SHP77 (cell line): ENCODE data around the gene FSHR.

Experiments
- DNase-seq, 2 experiments: peaks; one replicate each; lab custom pipeline; 2025; lab: John Stamatoyannopoulos, UW

The FSHR gene

DNA sequence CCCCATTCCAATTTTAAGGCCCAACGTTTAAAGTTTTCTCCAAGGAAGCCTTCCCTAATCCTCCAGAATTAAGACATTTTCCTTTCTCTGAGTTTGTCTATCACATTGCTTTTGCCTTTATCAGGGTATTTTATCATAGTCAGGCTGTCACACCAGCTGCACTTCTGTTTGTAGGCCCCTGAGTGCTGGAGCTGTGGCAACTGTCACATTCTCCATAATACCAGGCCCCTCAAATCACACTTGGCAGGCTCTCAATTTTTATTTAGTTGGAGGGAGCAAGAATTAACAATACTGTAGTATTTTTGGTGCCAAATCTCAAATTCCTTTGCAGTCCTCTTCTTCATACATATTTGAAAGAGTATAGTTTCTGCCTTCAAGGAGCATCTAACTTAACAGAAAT, 122.2 kb downstream of the FSHR start:
- no peak for DNase-seq

DNA sequence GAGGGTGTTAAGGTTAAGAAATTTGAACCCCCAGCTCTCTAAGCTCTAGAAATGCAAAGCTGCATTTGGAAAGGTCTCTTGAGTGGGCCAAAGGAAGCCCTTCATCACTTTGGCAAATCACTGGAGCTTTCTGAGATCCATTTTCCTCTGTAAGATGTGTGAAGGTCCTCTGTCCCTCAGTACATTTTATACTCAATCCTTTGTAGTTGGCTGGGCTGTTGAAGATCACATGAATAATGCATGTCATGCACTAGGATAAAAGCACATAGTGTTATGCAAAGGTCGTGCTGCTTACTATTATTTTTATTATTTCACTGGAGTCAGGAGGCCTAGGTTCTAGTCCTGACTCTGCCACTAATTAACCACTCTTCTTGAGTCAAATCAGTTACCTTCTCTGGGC, 124.9 kb downstream of the FSHR start:
- no peak for DNase-seq

DNA sequence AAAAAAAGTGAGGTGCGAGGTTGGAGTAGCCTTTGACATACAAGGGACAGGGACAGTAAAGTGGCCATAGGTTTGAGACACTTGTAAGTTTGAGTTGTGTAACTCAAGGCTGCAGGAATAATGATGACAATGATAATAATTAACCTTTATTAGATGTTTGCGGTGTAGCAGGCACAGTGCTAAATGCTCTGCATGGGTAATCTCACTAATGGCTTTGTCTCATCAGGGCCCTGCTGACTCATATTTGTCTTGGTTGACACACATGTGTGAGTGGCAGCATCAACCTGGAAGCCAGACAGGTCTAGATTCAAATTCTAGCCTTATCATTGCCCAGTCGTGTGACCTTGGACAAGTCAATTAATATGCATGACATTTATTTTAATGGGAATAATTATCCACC, 126.2 kb downstream of the FSHR start:
- DNase-seq, result no peak

DNA sequence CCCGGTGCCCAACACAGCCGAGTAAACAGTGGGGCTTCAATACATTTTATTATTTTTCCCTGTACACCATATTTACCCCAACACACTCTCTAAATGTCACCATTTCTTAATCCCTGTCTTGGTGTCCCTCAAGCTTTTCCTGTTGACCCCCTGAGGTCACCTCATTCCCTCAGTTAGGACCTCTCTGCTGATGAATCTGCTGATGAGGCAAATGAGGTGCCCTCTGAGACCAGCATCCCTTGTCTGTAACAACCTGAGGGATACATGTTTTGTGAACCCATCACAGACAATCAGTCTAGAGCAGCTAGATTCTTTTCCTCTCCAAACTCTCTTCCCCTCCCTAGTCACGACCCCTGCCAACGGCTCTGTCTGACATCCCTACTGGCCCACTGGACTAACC, 127.6 kb downstream of the FSHR start:
- DNase-seq, result no peak

DNA sequence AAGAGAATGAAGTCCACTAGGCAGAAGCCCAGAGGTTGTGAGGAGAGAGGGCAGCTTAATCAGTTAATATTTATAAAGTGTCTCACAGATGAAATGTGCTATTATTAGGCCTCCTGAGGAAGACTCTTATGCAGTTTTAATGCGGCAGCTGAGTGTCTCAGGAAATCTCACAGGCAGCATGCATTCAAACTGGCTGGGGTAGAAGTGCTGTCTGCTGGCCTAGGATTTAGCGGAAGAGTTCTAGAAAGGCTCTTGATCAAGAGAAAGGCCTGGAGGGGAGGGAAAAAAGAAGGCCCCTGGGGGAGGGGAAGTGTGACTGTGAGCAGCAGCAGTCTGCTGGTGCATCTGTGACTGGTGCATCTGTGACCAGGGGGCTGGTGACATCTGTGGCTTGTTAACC, 133.0 kb downstream of the FSHR start:
- DNase-seq, result no peak

DNA sequence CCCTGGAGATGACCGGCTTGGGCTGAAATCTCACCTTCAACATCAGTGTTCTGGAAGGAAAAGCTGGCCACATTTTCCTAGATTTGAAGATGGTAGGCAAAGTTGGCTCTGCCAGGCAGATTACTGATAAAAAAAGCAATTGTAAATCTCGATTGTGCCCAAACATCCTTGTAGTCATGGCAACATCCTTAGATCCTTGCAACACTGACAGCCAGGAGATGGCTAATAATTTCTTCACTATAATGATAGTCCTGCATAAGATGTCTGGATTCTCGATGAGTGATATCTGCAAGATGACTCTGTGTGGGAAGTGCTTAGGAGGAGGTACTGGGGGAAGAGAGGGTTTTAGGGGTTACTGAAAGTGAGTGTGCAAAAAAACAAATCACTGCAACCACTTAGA, 149.1 kb downstream of the FSHR start:
- no peak for DNase-seq

DNA sequence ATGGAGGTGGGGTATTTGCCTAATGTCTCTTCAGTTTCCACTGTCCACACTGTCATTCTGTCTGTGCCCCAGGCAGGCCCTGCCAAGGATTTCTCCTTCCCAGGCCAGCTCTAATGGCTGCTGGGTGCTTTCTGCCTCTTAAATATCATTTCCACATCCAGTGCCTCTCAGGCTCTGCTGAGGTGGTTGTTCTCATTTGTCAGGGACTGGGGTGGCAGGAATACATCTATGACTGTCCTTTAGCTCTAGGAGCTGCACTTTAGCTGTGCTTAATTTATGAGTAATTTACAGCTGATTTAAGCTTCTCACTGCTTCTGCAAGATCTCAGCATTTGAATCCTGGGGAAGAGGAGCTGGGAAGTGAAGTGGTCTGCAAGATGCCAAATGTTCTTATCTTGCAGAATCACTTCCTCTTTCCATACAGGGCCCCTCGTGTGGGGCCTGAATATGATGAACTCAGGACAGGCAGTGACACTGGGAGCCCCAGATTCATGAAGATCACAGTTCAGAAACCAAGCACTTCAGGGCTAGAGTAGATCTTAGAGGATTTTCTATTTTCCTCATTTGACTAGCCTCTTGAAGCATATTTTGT, 150.2 kb downstream of the FSHR start:
- no peak for DNase-seq

DNA sequence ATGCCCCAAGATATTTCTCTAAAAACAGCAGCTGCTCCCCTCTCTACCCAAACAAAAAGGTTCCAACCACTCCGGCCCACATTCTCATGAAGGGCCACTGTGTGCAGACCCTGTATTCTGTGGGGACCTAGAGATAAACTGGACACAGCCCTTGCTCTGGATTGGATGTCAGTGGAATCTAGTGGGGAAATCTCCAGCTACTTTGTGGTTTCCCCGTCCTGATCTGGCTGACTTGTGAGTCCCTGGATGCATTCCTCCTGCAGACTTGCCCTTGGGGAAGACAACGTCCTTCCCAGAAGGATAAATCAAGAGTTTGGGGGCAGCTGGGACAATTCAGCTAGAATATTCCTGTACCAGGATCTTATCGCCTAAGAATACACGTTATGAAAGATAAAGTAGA, 151.1 kb downstream of the FSHR start:
- DNase-seq, result no peak

DNA sequence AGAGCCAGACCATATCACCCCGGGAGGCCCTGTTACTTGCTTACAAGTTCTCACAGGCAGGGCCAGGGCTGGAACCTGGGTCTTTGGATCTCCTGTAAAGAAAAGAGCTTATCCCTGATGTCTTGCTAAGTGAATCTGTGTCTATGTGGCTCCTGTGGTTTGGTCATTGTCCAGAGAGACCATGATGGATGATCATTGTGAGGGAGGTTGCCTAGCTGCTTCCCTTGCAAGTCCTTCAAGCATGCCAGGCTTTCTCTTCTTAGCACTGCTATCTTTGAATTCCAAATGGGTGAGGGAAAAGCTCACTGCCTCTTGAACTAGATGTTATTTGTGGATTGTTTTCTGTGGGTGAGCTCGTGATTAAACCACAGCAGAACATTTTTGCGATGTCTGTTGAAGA, 151.6 kb downstream of the FSHR start:
- no peak for DNase-seq

DNA sequence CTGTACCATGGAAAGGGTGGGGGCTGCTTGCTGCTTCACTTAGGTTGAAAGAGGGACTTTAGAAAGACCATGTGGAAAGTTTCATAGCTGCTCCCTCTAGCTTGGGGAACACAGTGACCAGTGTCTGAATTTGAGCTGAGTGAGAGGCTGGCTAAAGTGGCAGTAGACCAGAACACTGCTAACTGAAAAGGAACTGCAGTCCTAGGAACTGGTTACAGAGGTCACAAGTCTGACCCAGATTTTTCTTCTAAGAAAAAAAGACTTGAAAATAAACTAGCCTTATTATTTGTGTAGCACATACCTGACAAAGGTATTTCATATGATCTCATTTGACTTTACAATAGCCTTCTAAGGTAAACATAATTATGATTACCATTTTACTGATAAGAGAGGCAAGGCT, 153.6 kb downstream of the FSHR start:
- DNase-seq, result no peak

DNA sequence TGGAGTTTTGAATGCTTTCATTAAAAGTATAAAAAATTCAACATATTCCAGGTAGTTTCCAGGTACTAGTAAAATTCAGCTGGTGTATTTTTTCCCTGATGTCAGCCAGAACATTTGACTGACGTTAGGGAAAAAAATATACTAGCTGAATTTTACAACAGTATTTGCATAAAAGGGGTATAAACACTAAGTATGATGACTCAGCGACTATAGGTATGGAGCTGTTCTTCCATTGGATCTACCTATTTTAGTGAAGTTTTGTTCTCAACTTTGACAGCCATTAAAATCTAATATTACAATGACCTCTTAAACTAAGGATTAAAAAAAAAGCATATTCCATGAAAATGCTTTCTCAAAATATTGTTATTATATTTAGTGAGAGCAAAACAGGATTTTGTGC, 155.9 kb downstream of the FSHR start:
- DNase-seq, result no peak

DNA sequence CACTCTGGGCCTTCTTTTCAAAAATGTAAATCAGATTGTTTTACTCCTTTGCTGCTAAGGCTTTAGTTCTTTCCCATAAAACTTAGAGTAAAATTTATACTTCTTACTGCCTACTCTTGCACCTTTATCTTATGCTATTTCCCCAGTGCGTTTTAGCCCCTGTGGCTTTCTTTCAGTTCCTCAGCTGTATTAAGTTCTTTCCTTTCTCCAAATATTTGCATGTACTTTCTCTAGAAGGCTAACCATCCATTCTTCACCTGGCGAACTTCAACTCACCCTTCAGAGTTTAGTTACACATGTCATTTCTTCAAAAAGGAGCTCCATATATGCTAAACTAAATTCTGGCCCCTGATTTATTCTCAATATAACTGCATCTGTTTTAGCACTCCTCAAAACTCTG, 160.7 kb downstream of the FSHR start:
- no peak for DNase-seq

DNA sequence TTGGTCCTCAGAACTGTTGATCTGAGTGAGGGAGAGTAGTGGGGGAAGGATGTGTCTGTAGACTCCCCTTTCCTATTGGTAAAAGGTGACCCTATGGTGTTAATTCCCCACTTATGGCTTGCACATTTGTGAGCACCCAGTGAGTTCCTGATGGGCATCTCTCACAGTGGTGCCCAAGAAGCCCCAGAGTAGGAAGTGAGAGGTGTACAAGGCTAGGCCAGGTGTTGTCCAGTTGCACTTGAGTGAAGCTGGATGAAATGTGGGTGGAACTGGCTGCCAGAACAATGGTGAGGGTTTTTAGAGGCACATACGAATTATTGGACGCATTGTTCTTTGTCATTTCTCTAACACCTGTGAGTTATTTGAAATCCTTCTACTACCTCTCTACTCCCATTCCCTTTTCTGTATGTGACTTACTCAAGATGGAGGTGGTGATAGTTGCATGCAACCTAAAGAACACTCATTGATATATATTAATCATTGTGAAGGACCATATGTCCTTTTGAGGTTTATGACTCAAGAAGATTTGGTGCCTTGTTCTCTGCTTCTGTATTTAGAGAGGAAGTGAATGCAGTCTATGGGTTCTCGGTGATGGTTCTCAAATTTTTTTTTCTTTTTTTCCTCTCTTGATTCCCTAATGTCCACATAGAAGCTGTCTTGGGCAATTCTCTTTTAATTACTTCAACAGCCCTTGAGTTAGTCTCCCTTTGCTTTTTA, 162.7 kb downstream of the FSHR start:
- DNase-seq, result no peak

DNA sequence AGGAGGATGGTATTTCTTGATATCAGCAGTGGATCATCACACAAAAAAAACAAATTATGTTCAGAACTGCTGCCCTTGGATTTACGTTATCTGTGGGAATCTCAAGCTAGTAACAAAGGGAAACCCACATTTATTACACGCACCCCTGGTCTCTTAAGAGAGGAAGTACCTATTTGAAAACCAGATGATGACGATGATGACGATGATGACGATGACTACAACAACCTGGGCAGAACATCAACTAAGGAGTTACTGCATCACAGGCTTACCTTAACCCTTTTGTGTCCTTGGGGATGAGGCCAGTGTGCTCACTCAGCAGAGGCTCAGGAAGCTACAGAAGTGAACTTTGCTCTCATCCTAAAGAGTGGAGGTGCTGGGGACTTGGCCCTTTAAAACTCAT, 169.4 kb downstream of the FSHR start:
- no peak for DNase-seq

DNA sequence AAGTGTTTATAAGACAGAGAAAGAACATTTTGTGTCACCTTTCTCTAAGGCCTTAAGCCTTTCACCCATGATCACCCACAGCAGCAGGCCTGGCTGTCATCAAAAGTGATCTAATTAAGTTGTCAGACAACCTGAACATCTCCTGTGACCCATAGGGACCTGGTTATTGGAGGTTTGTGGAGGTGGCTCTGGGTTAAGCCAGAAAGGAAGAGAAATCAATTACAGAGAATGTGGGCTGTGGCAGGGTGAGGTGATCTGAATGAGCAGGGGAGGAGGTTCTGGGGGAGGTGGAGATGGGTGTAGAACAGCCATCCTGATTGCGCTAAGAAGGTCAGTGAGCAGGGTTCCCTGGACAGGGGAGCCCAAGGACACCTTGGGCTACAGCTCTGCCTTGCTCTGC, 170.8 kb downstream of the FSHR start:
- DNase-seq, result no peak

DNA sequence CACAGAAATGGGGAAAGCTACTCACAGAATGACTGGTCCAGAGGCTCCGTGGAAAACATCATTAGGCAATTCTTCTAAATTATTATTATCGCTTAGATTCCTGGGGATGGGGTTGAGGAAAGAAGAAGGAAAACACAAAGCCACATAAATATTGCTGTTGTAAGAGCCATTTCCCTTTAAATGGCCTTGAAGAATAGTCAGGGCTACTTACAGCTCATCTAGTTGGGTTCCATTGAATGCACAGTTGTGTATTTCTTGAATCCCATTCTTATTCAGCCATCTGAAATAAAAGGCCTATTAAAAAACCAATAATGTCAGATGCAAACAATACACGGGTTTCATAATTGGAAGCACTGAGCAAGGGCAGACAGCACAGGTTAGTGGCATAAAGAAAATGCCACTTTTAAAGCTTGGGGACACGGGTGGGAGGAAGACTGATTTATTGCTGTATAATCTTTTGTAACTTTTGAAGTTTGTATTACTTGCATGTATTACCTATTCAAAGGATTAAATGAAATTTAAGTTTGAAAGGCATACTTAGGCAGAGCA, 171.4 kb downstream of the FSHR start:
- no peak for DNase-seq

DNA sequence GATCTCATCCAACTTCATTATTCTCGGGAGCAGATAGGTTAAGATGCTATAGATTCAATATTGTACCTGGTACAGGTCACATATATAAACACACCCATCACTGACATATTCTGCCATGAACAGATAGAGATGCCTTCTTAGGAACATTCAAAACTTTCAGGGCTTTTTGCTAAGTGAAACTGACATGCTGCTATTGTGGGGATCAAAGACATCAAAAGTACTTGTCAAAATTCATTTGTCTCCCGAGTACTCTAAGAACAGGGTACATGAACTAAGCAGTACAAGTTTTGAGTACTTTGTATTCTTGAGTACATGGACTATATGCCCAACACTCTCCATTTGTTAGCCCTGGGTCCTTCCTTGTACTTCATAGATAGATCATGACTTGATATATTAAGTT, 173.5 kb downstream of the FSHR start:
- no peak for DNase-seq

DNA sequence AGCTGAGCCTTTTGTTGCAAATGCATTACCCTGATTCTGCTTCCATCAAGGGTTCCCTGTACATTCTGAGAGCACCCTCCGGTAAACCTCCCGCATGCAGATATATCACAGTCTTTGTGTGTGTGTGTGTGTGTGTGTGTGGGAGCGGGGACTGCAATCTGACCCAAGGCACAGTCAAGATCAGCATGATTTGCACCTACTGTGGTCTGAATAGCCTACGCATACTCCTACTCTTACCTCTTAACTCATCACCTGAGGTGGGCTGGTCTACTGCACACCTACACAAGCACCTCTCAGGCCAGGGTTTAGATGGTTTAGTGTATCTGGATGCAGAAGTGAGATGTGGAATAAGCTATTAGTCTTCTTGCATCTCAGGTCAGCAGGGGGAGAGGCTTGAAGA, 174.6 kb downstream of the FSHR start:
- no peak for DNase-seq

DNA sequence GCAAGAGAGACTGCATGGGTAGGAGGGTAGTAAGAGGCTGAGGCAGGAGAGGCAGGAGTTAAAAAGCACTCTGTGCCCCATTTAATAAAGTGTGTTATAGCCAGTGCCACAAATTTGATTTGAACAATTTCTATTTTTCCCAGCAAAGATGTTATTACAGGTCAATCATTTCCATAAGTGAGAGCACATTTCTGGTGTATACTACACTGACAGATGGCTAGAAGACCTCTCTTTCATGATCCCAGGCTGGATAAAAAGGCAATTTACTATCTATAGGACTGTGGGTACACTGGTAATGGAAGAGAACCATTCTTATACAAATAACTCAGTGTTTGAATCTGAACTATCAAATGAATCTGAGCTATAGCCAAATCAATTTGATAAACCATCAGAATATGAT, 176.2 kb downstream of the FSHR start:
- no peak for DNase-seq

DNA sequence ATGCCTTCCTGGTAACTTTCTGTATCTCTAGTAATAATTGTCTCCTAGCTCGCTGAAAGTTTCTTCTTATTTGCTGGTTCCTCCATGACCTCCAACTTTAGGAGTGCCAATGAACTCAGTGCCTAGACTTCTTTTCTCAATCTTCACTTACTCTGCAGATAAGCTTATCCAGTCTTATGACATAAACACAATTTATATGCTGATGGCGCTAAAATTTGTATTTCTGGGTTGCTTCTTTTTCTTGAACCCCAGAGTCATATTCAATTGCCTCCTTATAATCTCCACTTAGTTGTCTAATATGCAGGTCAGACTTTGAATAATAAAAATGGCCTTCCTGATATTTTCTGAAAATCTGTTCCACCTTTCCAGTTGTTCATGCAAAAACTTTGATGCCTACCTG, 182.5 kb downstream of the FSHR start:
- no peak for DNase-seq

DNA sequence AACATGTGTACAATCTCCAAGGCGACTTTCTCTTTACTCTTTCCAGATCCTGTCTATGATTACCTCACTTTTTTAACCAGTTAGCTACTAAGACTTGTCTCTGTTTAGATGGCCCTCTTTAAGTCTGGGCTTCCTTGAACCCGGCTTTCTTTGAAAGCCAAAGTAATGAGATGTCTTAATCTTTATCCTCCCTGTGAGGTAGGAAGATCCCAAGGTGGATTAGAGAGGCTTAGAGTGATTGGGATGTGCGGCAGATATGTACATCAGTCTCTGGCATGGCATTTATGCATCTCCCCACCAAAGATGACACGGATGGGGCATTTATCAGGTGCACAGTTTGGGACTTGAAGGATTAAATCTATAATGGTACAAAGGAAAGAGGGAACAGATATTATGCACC, 186.3 kb downstream of the FSHR start:
- DNase-seq, result no peak

DNA sequence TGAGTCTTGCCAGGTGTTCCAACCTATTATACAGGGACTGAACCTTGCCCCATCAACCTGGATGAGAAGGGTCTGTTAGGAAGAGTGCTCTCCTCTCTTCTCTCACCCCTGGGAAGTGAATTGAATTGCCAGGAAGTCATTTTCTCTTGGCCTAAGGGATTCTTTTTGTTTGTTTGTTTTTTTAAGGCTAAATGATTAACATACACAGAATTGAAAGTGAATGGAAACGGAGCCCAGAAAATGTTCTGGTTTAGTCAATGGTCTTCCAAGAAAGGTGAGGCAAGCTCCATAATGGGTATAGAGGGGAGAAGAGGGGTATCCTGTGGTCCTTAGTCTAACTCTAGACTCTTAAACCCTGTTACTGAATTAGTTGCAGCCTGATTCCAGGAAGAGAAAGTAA, 189.1 kb downstream of the FSHR start:
- no peak for DNase-seq

DNA sequence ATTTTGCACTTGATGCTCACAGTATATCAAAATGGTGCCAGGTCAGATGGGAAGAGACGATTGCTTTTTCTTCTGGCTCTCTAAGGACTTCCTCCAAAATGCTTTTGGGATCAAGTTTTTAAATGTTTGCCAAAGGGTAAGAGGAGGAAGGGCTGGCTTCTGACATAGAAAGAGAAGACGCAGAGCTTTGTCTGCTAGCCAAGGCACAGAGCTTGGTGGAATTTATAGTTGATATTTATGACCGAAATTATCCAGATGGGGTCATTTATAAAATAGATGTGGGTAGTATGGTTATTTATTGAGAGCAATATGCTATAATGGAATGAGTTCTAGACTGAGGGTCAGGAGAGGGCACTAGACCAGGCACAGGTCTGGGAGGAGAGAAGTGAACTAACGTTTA, 193.3 kb downstream of the FSHR start:
- DNase-seq, result no peak

DNA sequence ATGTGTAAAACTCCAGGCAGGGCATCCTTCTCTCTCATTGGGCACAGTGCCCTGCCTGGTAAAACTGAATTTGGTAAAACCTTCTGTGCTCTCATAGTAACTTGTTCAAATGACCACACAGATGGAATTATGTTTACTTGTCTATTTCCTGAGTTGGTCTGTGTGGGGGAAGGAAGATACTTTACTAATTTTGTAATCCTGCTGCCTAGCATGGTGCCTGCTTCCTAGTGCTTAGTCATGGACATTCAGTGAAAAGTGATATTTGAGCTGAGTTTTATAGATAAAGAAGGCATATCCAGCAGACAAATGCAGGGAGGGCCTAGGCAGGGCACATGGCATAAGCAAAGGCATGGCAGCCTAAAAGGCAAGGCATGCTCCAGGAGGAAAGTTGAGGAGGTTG, 199.4 kb downstream of the FSHR start:
- DNase-seq, result no peak
